SK-N-SH treated with all-trans-retinoic acid at 6 μM for 48 hours (cell line): ENCODE results near the gene MAGEA2B.
"Not testable (repeated sequence)": the region's sequence is repeated elsewhere in the genome, so short reads cannot be mapped to it uniquely, and the experiment has no call there.

ENCODE experiments used
- BACH2 ChIP-seq: fragments of 250-450 bp; sonication (Bioruptor Pico); IDR thresholded peaks from 2 replicates; pipeline ENCODE4 v1.9.0; 2021; ENCODE audit warnings: mild to moderate bottlenecking, borderline replicate concordance
- PATZ1 ChIP-seq: fragments of 250-450 bp; sonication (Bioruptor Pico); IDR thresholded peaks from 2 replicates; pipeline ENCODE4 v1.8.0; 2020; ENCODE audit warnings: mild to moderate bottlenecking, moderate library complexity, borderline replicate concordance
- PPARA ChIP-seq: fragments of 250-450 bp; sonication (Bioruptor Pico); IDR thresholded peaks from 2 replicates; pipeline ENCODE4 v1.5.0; 2020; ENCODE audit warnings: mild to moderate bottlenecking, borderline replicate concordance
- RARB ChIP-seq: fragments of 250-450 bp; sonication (Bioruptor Pico); IDR thresholded peaks from 2 replicates; pipeline ENCODE4 v1.8.0; 2021; ENCODE audit warnings: mild to moderate bottlenecking, moderate library complexity
- SNAI2 ChIP-seq: fragments of 250-450 bp; sonication (Bioruptor Pico); IDR thresholded peaks from 2 replicates; pipeline ENCODE4 v1.5.0; 2020; ENCODE audit warnings: mild to moderate bottlenecking, moderate library complexity
- TOX ChIP-seq: fragments of 250-450 bp; sonication (Bioruptor Pico); IDR thresholded peaks from 2 replicates; pipeline ENCODE4 v1.8.0; 2021; ENCODE audit warnings: mild to moderate bottlenecking, moderate library complexity, borderline replicate concordance
- ZFP30 ChIP-seq: fragments of 450-650 bp; formaldehyde crosslinking; IDR thresholded peaks from 2 replicates; pipeline ENCODE4 v1.5.0; 2022; ENCODE audit warnings: mild to moderate bottlenecking, moderate library complexity

GRCh38 chrX:152709173-152709572, 5.3 kb upstream of the MAGEA2B start, which contains the start of gene CSAG2:
- not testable (repeated sequence) for TF ChIP-seq PATZ1 (CRISPR knock-in tag); PPARA; TOX (CRISPR knock-in tag); SNAI2 (CRISPR knock-in tag); ZFP30; RARB (CRISPR knock-in tag); BACH2 (CRISPR knock-in tag)
